ENCODE data around the gene MAPK4.

Gene MAPK4

DNA sequence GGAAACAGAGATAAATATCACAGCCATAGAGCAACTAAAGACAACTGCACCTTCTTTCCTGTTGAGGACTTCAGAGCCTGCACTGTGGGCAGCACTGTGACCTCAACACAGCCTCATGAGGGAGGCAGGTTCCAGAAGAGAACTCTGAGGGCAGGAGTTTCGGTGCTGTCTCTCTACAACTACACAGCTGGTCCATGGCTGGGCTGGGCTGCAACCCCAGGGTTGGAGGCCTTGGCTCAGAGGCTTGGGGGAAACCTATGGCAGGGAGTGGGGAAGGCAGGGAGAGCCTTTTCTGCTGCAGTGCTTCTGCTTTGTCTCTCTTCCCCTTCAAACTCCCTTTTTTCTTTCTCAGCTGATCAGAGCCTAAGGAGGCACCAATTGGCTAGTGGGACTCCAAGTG lies 193.4 kb downstream of the MAPK4 start:
- Histone ChIP-seq H3F3A (ENCODE audit: insufficient read depth, low read length) (no peaks in the 10 kb centered on the region), H3K79me2 (ENCODE audit: insufficient read depth, low read length) (no peaks in the 10 kb centered on the region), H3K36me3 (ENCODE audit: insufficient read depth, low read length) (no peaks in the 10 kb centered on the region), H3K27me3 (ENCODE audit: insufficient read depth, low read length) (peaks cover 4% of the 10 kb centered on the region; the same call in 1 of the 2 replicates), H3K4me1 (ENCODE audit: insufficient read depth, low read length, severe bottlenecking) (peaks cover 8% of the 10 kb centered on the region), H3K9me2 (ENCODE audit: low read depth, low read length) (no peaks in the 10 kb centered on the region), H3K4me2 (ENCODE audit: low read length) (no peak overlapping the region), H3K9ac (ENCODE audit: low read length) (no peak overlapping the region), H3K9me3 (ENCODE audit: low read length) (no peaks in the 10 kb centered on the region), H4K20me1 (ENCODE audit: insufficient read depth, low read length) (no peaks in the 10 kb centered on the region), H3K27ac (ENCODE audit: low read depth, low read length, poor library complexity, severe bottlenecking) (no peak overlapping the region), H2AFZ (ENCODE audit: low read length) (no peak overlapping the region), H3K4me3 (ENCODE audit: low read depth, low read length, poor library complexity, severe bottlenecking) (no peak overlapping the region)
- TF ChIP-seq CTCF (IDR thresholded peaks at IDR 0.05; ENCODE audit: low read length) (no peak), EZH2 (IDR thresholded peaks at IDR 0.05; ENCODE audit: borderline replicate concordance, low read length) (no peak)

DNA sequence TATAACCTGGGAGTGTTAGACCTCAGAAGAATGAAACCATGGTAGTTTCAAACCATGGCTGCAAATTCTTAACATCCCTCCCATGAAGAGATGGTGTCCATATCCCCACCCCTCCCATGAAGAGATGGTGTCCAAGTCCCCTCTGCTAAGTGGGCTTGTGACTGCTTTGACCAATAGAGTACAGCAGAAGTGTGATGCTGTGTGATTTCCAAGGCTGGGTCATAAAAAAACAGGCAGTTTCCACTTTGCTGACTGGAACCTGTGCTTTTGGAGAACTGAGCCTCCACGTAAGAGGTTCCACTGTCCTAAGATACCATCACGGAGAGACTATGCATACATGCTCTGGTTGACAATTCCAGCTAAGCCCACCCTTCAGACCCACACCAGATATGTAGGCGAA lies 194.4 kb downstream of the MAPK4 start:
- TF ChIP-seq CTCF (IDR thresholded peaks at IDR 0.05; ENCODE audit: low read length) (no peak), EZH2 (IDR thresholded peaks at IDR 0.05; ENCODE audit: borderline replicate concordance, low read length) (no peak)
- H4K20me1 ChIP-seq (ENCODE audit: insufficient read depth, low read length), result no peaks in the 10 kb centered on the region
- H3K9ac ChIP-seq (ENCODE audit: low read length), result no peak overlapping the region
- no peaks in the 10 kb centered on the region for H3K9me2 ChIP-seq (ENCODE audit: low read depth, low read length)
- H2AFZ ChIP-seq (ENCODE audit: low read length), result no peak overlapping the region
- H3K79me2 ChIP-seq (ENCODE audit: insufficient read depth, low read length), result no peaks in the 10 kb centered on the region
- no peaks in the 10 kb centered on the region for H3K9me3 ChIP-seq (ENCODE audit: low read length)
- H3K36me3 ChIP-seq (ENCODE audit: insufficient read depth, low read length), result no peaks in the 10 kb centered on the region
- no peaks in the 10 kb centered on the region for H3F3A ChIP-seq (ENCODE audit: insufficient read depth, low read length)
- H3K27ac ChIP-seq (ENCODE audit: low read depth, low read length, poor library complexity, severe bottlenecking), result no peak overlapping the region
- no peak overlapping the region for H3K4me2 ChIP-seq (ENCODE audit: low read length)
- peaks cover 4% of the 10 kb centered on the region; the same call in 1 of the 2 replicates for H3K27me3 ChIP-seq (ENCODE audit: insufficient read depth, low read length)
- H3K4me1 ChIP-seq (ENCODE audit: insufficient read depth, low read length, severe bottlenecking), result peaks cover 8% of the 10 kb centered on the region
- no peak overlapping the region for H3K4me3 ChIP-seq (ENCODE audit: low read depth, low read length, poor library complexity, severe bottlenecking)

DNA sequence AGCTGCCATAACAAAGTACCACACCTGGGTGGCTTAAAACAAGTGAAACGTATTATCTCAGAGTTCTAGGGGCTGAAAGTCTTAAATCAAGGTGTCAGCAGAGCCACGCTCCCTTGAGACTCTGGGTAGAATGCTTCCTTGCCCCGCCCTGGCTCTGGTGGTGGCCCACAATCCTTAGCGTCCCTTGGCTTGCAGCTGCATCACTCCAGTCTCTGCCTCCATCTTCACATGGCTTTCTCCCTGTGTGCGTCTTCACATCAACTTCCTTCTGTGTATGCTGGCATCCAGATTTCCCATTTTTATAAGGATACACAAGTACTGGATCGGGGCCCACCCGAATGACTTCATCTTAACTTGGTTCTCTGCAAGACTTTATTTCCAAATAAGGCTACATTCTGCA lies 197.5 kb downstream of the MAPK4 start:
- Histone ChIP-seq H3K36me3 (ENCODE audit: insufficient read depth, low read length) (no peaks in the 10 kb centered on the region), H4K20me1 (ENCODE audit: insufficient read depth, low read length) (no peaks in the 10 kb centered on the region), H2AFZ (ENCODE audit: low read length) (no peak overlapping the region), H3K9ac (ENCODE audit: low read length) (no peak overlapping the region), H3K9me3 (ENCODE audit: low read length) (no peaks in the 10 kb centered on the region), H3K4me3 (ENCODE audit: low read depth, low read length, poor library complexity, severe bottlenecking) (no peak overlapping the region), H3K27ac (ENCODE audit: low read depth, low read length, poor library complexity, severe bottlenecking) (no peak overlapping the region), H3F3A (ENCODE audit: insufficient read depth, low read length) (no peaks in the 10 kb centered on the region), H3K27me3 (ENCODE audit: insufficient read depth, low read length) (peaks cover 4% of the 10 kb centered on the region; the same call in 1 of the 2 replicates), H3K4me2 (ENCODE audit: low read length) (no peak overlapping the region), H3K4me1 (ENCODE audit: insufficient read depth, low read length, severe bottlenecking) (peaks cover 8% of the 10 kb centered on the region), H3K9me2 (ENCODE audit: low read depth, low read length) (no peaks in the 10 kb centered on the region), H3K79me2 (ENCODE audit: insufficient read depth, low read length) (no peaks in the 10 kb centered on the region)
- no peak for TF ChIP-seq EZH2 (IDR thresholded peaks at IDR 0.05; ENCODE audit: borderline replicate concordance, low read length)
- no peak for TF ChIP-seq CTCF (IDR thresholded peaks at IDR 0.05; ENCODE audit: low read length)
